OCI-LY3 (cell line): Measurements from ENCODE around the gene PMF1.

Experiments
- H2AFZ ChIP-seq: fragments of 200-600, 300-600 bp; shearing (Covaris generic); 2 replicates; pipeline ENCODE4 v1.6.0; 2014; ENCODE audit warnings: antibody characterized with exemption, low read depth, low read length
- H3K27ac ChIP-seq: fragments of 200-600, 300-600 bp; sonication (generic); 2 replicates; pipeline ENCODE4 v1.5.1; 2014; ENCODE audit warnings: mild to moderate bottlenecking, low read length, moderate library complexity, mixed read lengths
- H3K27me3 ChIP-seq: fragments of 200-600, 300-600 bp; sonication (generic); 2 replicates; pipeline ENCODE4 v1.6.1; 2014; ENCODE audit warnings: low read depth, low read length, mixed read lengths
- H3K36me3 ChIP-seq: fragments of 200-600, 300-600 bp; sonication (generic); replicated peaks from 2 replicates; pipeline ENCODE3; 2014; ENCODE audit warnings: low read depth, low read length, mixed read lengths
- H3K4me1 ChIP-seq: fragments of 300-600, 200-600 bp; sonication (generic); 2 replicates; pipeline ENCODE4 v1.6.1; 2014; ENCODE audit warnings: low read length, mixed read lengths
- H3K4me2 ChIP-seq: fragments of 200-600, 300-600 bp; sonication (generic); 2 replicates; pipeline ENCODE4 v1.6.1; 2014; ENCODE audit warnings: low read length, mixed read lengths
- H3K4me3 ChIP-seq: fragments of 300-600, 200-600 bp; sonication (generic); 2 replicates; pipeline ENCODE4 v1.5.1; 2014; ENCODE audit warnings: antibody characterized with exemption, mild to moderate bottlenecking, low read length, moderate library complexity
- H3K79me2 ChIP-seq: fragments of 300-600, 200-600 bp; shearing (Covaris generic); 2 replicates; pipeline ENCODE4 v1.6.1; 2014; ENCODE audit warnings: mild to moderate bottlenecking, low read length, mixed read lengths
- H3K9ac ChIP-seq: fragments of 300-600, 200-600 bp; shearing (Covaris generic); 2 replicates; pipeline ENCODE4 v1.6.0; 2014; ENCODE audit warnings: mild to moderate bottlenecking, low read length, moderate library complexity
- H3K9me3 ChIP-seq: fragments of 200-600, 300-600 bp; shearing (Covaris generic); 2 replicates; pipeline ENCODE4 v1.6.1; 2014; ENCODE audit warnings: low read length, mixed read lengths; ENCODE audit not compliant: insufficient read depth
- H4K20me1 ChIP-seq: fragments of 200-600, 300-600 bp; sonication (generic); 2 replicates; pipeline ENCODE4 v1.6.1; 2016; ENCODE audit warnings: low read length, mixed read lengths; ENCODE audit not compliant: insufficient read depth
- EZH2phosphoT487 ChIP-seq: fragments of 200-600 bp; shearing (Covaris generic); IDR thresholded peaks from 2 replicates; pipeline ENCODE4 v1.6.1; 2018; ENCODE audit warnings: antibody characterized with exemption, mixed run types, low read depth
- TF ChIP-seq, protein P1 (sequence below): fragments of 200-600, 300-600 bp; sonication (generic); IDR thresholded peaks from 2 replicates; pipeline ENCODE4 v1.5.1; 2014; ENCODE audit warnings: antibody characterized with exemption, low read length, low read depth

PMF1 gene

DNA sequence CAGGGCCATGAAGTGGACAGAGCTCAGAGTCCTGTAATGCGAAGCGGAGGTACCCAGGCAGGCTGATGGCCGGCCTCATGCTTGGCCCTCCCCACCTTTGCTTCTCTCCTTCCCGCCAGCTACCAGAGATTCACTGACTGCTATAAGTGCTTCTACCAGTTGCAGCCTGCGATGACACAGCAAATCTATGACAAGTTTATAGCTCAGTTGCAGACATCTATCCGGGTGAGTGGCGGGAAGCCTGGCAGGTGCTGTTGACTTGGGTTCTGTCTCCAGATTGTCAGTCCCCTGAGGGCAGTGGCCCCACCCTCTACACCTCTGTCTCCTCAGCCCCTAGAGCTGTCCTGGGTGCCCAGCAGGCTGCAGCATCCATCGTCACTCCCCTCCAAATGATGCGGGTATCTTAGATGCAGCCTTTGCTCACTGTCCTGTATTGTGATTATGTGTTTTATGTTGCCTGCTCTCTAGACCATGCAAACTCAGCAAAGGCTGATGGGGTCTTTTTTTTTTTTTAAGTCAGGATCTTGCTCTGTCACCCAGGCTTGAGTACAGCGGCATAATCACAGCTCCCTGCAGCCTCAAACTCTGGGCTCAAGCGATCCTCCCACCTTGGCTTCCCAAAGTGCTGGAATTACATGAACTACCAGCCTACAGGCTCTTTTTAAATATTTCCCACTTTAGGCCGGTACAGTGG is 19.5 kb downstream of the PMF1 start:
- TF ChIP-seq EZH2phosphoT487 = no peak
- TF ChIP-seq, protein P1, sequence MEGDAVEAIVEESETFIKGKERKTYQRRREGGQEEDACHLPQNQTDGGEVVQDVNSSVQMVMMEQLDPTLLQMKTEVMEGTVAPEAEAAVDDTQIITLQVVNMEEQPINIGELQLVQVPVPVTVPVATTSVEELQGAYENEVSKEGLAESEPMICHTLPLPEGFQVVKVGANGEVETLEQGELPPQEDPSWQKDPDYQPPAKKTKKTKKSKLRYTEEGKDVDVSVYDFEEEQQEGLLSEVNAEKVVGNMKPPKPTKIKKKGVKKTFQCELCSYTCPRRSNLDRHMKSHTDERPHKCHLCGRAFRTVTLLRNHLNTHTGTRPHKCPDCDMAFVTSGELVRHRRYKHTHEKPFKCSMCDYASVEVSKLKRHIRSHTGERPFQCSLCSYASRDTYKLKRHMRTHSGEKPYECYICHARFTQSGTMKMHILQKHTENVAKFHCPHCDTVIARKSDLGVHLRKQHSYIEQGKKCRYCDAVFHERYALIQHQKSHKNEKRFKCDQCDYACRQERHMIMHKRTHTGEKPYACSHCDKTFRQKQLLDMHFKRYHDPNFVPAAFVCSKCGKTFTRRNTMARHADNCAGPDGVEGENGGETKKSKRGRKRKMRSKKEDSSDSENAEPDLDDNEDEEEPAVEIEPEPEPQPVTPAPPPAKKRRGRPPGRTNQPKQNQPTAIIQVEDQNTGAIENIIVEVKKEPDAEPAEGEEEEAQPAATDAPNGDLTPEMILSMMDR = no peak
- Histone ChIP-seq H3K9ac (no peak overlapping the region), H3K4me1 (no peaks in the 10 kb centered on the region), H2AFZ (no peak overlapping the region), H3K27ac (no peak overlapping the region), H3K79me2 (no peaks in the 10 kb centered on the region), H4K20me1 (peaks cover 9% of the 10 kb centered on the region; the same call in 1 of the 2 replicates), H3K36me3 (peaks cover 14% of the 10 kb centered on the region), H3K4me3 (no peak overlapping the region), H3K27me3 (no peaks in the 10 kb centered on the region), H3K4me2 (no peak overlapping the region), H3K9me3 (no peaks in the 10 kb centered on the region)

DNA sequence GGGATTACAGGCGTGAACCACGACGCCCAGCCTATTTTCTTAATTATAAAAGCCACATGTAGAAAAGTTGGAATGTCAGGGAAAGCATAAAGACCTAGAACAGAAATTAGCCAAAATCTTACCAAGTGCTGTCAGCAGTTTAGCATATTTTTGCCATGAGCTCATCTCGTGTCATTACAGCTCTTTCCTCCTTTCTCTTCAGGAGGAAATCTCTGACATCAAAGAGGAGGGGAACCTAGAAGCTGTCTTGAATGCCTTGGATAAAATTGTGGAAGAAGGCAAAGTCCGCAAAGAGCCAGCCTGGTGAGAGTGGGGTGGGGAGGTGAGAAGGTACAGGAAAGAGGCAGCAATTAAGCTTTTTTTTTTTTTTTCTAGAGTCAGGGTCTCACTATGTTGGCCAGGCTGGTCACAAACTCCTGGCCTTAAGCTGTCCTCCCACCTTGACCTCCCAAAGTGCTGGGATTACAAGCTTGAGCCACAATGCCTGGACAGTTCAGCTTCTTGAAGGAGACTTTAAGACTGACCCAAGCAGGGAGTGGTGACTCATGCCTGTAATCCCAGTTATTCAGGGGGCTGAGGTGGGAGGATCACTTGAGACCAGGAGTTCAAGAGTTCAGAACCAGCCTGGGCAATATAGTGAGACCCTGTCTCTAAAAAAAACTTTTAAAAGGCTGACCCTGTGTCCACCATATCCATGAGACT is 20.8 kb downstream of the PMF1 start:
- Histone ChIP-seq H3K4me1 (no peaks in the 10 kb centered on the region), H3K36me3 (peaks cover 10% of the 10 kb centered on the region), H3K79me2 (no peaks in the 10 kb centered on the region), H3K27me3 (no peaks in the 10 kb centered on the region), H3K9me3 (no peaks in the 10 kb centered on the region), H3K4me3 (no peak overlapping the region), H4K20me1 (peaks cover 9% of the 10 kb centered on the region; the same call in 1 of the 2 replicates), H2AFZ (no peak overlapping the region), H3K4me2 (no peak overlapping the region), H3K27ac (no peak overlapping the region), H3K9ac (no peak overlapping the region)
- TF ChIP-seq EZH2phosphoT487 = no peak

- no peak overlapping the region for H2AFZ ChIP-seq
- no peak overlapping the region for H3K27ac ChIP-seq
- H3K4me3 ChIP-seq = no peak overlapping the region
- TF ChIP-seq, protein P1 = no peak
- no peak for TF ChIP-seq EZH2phosphoT487
- H3K79me2 ChIP-seq = no peaks in the 10 kb centered on the region
- peaks cover 14% of the 10 kb centered on the region for H3K36me3 ChIP-seq
- peaks cover 4% of the 10 kb centered on the region; the same call in 1 of the 2 replicates for H4K20me1 ChIP-seq
- H3K4me1 ChIP-seq = no peaks in the 10 kb centered on the region
- no peak overlapping the region for H3K4me2 ChIP-seq
- no peaks in the 10 kb centered on the region for H3K9me3 ChIP-seq
- H3K27me3 ChIP-seq = no peaks in the 10 kb centered on the region
- no peak overlapping the region for H3K9ac ChIP-seq
Measured at GRCh38 chr1:156236164-156236563, 23.4 kb downstream of the PMF1 start.

- TF ChIP-seq, protein P1 = no peak
- TF ChIP-seq EZH2phosphoT487 = no peak
- Histone ChIP-seq H3K4me2 (no peak overlapping the region), H3K27me3 (no peaks in the 10 kb centered on the region), H3K27ac (no peak overlapping the region), H3K9me3 (no peaks in the 10 kb centered on the region), H3K36me3 (peaks cover 14% of the 10 kb centered on the region), H3K79me2 (no peaks in the 10 kb centered on the region), H2AFZ (no peak overlapping the region), H3K4me1 (no peaks in the 10 kb centered on the region), H3K4me3 (no peak overlapping the region), H3K9ac (no peak overlapping the region), H4K20me1 (no peaks in the 10 kb centered on the region)
Measured at GRCh38 chr1:156238248-156238647, 25.4 kb downstream of the PMF1 start.
